GM18517 (cell line): ENCODE measurements around the gene COMP.

Experiments used
- ATAC-seq: cut with Tn5 transposase; IDR thresholded peaks from one replicate; pipeline ENCODE4 v1.9.1; 2021; ENCODE audit warnings: mild to moderate bottlenecking, moderate library complexity; ENCODE audit not compliant: unreplicated experiment

The COMP gene

GRCh38 chr19:18783958-18784785 lies 6.9 kb downstream of the COMP start:
- ATAC-seq = no peak

GRCh38 chr19:18782559-18783225 lies 8.4 kb downstream of the COMP start:
- ATAC-seq = no peak

GRCh38 chr19:18781885-18782527 lies 9.1 kb downstream of the COMP start:
- no peak for ATAC-seq

GRCh38 chr19:18781047-18781600 lies 10.0 kb downstream of the COMP start:
- ATAC-seq = no peak

- no peak for ATAC-seq
Measured at GRCh38 chr19:18780631-18781030, 10.5 kb downstream of the COMP start.

- no peak for ATAC-seq
Measured at GRCh38 chr19:18780081-18780480, 11.0 kb downstream of the COMP start.

- no peak for ATAC-seq
Measured at GRCh38 chr19:18778826-18779495, 12.1 kb downstream of the COMP start.

- ATAC-seq = no peak
Measured at GRCh38 chr19:18778076-18778389, 13.1 kb downstream of the COMP start.

- no peak for ATAC-seq
Measured at GRCh38 chr19:18777301-18778075, 13.6 kb downstream of the COMP start.

- ATAC-seq = no peak
Measured at GRCh38 chr19:18776736-18777135, 14.4 kb downstream of the COMP start.

GRCh38 chr19:18776288-18776594 lies 14.9 kb downstream of the COMP start:
- ATAC-seq = no peak

GRCh38 chr19:18775586-18776287 lies 15.4 kb downstream of the COMP start:
- ATAC-seq = no peak

- no peak for ATAC-seq
Measured at GRCh38 chr19:18774782-18775444, 16.2 kb downstream of the COMP start.

- no peak for ATAC-seq
Measured at GRCh38 chr19:18774107-18774506, 17.0 kb downstream of the COMP start.

- no peak for ATAC-seq
Measured at GRCh38 chr19:18773682-18774081, 17.4 kb downstream of the COMP start.

GRCh38 chr19:18772620-18773587 lies 18.2 kb downstream of the COMP start:
- ATAC-seq = no peak

- ATAC-seq = no peak
Measured at GRCh38 chr19:18771328-18772242, 19.5 kb downstream of the COMP start.
